Astrocyte (in vitro differentiated cells and primary cell): ENCODE results near the gene SCGB3A1. TPM values are rescaled to one million over a fixed set of nuclear protein-coding genes. Genes with fewer than 3 reads are reported as not detected.

Experiments
- DNase-seq: peaks from one replicate; pipeline ENCODE4 v3.0.0-alpha.2; 2010; ENCODE audit warnings: low read depth
- FAIRE-seq: peaks from 2 replicates; lab custom pipeline; 2011; peaks lifted over from hg19 to GRCh38; lab: Jason Lieb, UNC
- H2AFZ ChIP-seq: 2 replicates; pipeline ENCODE4 v1.6.0; 2012; ENCODE audit warnings: low read depth, low read length, inconsistent platforms
- H3K27ac ChIP-seq: 2 replicates; pipeline ENCODE4 v1.5.1; 2011; ENCODE audit warnings: low read depth, low read length, inconsistent platforms
- H3K27me3 ChIP-seq: 2 replicates; pipeline ENCODE4 v1.6.0; 2011; ENCODE audit warnings: low read length, inconsistent platforms; ENCODE audit not compliant: insufficient read depth
- H3K36me3 ChIP-seq: 2 replicates; pipeline ENCODE4 v1.5.1; 2011; ENCODE audit warnings: low read length, inconsistent platforms; ENCODE audit not compliant: insufficient read depth
- H3K4me1 ChIP-seq: 2 replicates; pipeline ENCODE4 v1.5.1; 2011; ENCODE audit warnings: low read length, inconsistent platforms; ENCODE audit not compliant: insufficient read depth
- H3K4me2 ChIP-seq: 2 replicates; pipeline ENCODE4 v1.6.0; 2012; ENCODE audit warnings: low read length, inconsistent platforms
- H3K4me3 ChIP-seq: 2 replicates; pipeline ENCODE4 v1.5.1; 2011; ENCODE audit warnings: low read depth, mild to moderate bottlenecking, low read length, inconsistent platforms; ENCODE audit not compliant: insufficient read depth
- H3K79me2 ChIP-seq: 2 replicates; pipeline ENCODE4 v1.6.0; 2012; ENCODE audit warnings: mild to moderate bottlenecking, low read length, inconsistent platforms; ENCODE audit not compliant: insufficient read depth
- H3K9ac ChIP-seq: 2 replicates; pipeline ENCODE4 v1.6.0; 2012; ENCODE audit warnings: mild to moderate bottlenecking, low read length, inconsistent platforms
- H3K9me3 ChIP-seq: 2 replicates; pipeline ENCODE4 v1.5.1; 2012; ENCODE audit warnings: low read depth, mild to moderate bottlenecking, low read length, inconsistent platforms; ENCODE audit not compliant: insufficient read depth
- H4K20me1 ChIP-seq: 2 replicates; pipeline ENCODE4 v1.6.0; 2012; ENCODE audit warnings: low read length, inconsistent platforms; ENCODE audit not compliant: insufficient read depth
- H3K27ac Mint-ChIP-seq: one replicate; pipeline ENCODE4 v1.8.0; 2021; ENCODE audit warnings: mild to moderate bottlenecking, mixed read lengths; ENCODE audit not compliant: unreplicated experiment
- H3K27me3 Mint-ChIP-seq: one replicate; pipeline ENCODE4 v1.8.0; 2021; ENCODE audit warnings: low read depth, mixed read lengths; ENCODE audit not compliant: unreplicated experiment
- H3K36me3 Mint-ChIP-seq: one replicate; pipeline ENCODE4 v1.8.0; 2021; ENCODE audit warnings: low read depth, mixed read lengths; ENCODE audit not compliant: unreplicated experiment
- H3K4me1 Mint-ChIP-seq: one replicate; pipeline ENCODE4 v1.8.0; 2021; ENCODE audit warnings: low read depth, mixed read lengths; ENCODE audit not compliant: unreplicated experiment
- H3K4me3 Mint-ChIP-seq: one replicate; pipeline ENCODE4 v1.8.0; 2021; ENCODE audit warnings: mild to moderate bottlenecking, moderate library complexity, mixed read lengths; ENCODE audit not compliant: unreplicated experiment
- H3K9me3 Mint-ChIP-seq: one replicate; pipeline ENCODE4 v1.8.0; 2021; ENCODE audit warnings: mild to moderate bottlenecking, mixed read lengths; ENCODE audit not compliant: unreplicated experiment
- EZH2 ChIP-seq: IDR thresholded peaks from 2 replicates; pipeline ENCODE4 v1.6.1; 2012; ENCODE audit warnings: mild to moderate bottlenecking, low read length, inconsistent platforms; ENCODE audit not compliant: insufficient read depth
- total RNA-seq: library from RNA; stranded (reverse); gene quantifications from 2 replicates; pipeline ENCODE4 v1.2.1, GENCODE V29; 2021
- TF ChIP-seq, protein P1 (sequence below): IDR thresholded peaks from 2 replicates; pipeline ENCODE4 v1.5.1; 2011; ENCODE audit warnings: low read depth, mild to moderate bottlenecking, inconsistent platforms, low read length, moderate library complexity; ENCODE audit not compliant: insufficient read depth

The SCGB3A1 gene
- total RNA-seq, 1 donor from 2014 or later = not detected

DNA sequence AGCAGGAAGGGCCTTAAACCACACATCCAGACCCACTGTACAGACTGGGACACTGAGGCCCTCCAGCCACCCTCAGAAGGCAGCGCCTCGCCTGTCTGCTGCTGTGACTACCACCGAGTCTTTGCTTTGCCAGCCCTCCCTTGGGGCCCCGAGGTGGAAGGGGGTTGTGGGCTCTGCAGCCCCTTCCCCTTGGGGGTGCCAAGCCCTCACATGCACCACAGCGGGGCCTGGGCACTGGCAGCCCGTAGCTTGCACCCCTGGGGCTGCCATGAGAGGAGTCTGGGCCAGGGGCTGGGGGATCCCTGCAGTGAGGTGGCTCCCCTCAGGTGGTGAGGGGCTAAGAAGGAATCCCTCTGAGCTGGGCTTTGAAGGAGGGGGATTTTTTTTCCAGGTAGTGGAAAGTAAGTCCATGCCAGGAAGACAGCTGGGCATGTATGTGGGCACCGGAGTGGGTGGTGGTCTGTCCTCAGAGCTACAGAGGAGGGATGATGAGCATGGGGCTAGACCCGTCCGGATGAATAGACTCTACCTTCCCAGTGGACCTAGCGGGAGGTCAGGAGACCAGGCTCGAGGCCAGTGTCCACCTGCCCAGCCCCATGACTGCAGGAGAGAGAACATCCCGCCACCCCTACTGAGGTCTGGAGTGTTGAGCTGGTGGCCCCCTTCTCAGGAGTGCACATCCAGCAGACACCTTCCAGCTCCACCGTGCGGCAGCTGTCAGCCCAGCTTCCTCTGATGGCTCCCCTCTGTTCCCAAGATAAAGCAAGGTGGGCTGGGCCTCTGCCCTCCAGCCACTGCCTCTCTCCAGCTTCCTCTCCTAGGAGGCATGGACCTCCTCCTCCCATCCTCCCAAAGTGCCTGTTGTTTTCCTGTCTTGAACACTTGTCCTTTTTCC, 42.2 kb upstream of the SCGB3A1 start:
- no peak overlapping the region for H3K4me2 ChIP-seq
- no peaks in the 10 kb centered on the region for H3K36me3 Mint-ChIP-seq
- H3K27me3 Mint-ChIP-seq = peaks cover 4% of the 10 kb centered on the region
- no peak overlapping the region for H3K4me3 Mint-ChIP-seq
- H3K27ac Mint-ChIP-seq = peak overlapping the region; percentile 8
- H3K9ac ChIP-seq = no peak overlapping the region
- TF ChIP-seq, protein P1, sequence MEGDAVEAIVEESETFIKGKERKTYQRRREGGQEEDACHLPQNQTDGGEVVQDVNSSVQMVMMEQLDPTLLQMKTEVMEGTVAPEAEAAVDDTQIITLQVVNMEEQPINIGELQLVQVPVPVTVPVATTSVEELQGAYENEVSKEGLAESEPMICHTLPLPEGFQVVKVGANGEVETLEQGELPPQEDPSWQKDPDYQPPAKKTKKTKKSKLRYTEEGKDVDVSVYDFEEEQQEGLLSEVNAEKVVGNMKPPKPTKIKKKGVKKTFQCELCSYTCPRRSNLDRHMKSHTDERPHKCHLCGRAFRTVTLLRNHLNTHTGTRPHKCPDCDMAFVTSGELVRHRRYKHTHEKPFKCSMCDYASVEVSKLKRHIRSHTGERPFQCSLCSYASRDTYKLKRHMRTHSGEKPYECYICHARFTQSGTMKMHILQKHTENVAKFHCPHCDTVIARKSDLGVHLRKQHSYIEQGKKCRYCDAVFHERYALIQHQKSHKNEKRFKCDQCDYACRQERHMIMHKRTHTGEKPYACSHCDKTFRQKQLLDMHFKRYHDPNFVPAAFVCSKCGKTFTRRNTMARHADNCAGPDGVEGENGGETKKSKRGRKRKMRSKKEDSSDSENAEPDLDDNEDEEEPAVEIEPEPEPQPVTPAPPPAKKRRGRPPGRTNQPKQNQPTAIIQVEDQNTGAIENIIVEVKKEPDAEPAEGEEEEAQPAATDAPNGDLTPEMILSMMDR = no peak
- no peak for TF ChIP-seq EZH2
- FAIRE-seq = no peak
- no peak overlapping the region for H3K4me3 ChIP-seq
- H3K9me3 ChIP-seq = no peaks in the 10 kb centered on the region
- H3K27me3 ChIP-seq = no peaks in the 10 kb centered on the region
- H3K79me2 ChIP-seq = no peaks in the 10 kb centered on the region
- no peaks in the 10 kb centered on the region for H3K36me3 ChIP-seq
- no peak for DNase-seq
- H3K9me3 Mint-ChIP-seq = peaks cover 2% of the 10 kb centered on the region
- H3K4me1 Mint-ChIP-seq = peaks cover 17% of the 10 kb centered on the region
- no peak overlapping the region for H3K27ac ChIP-seq
- H4K20me1 ChIP-seq = no peaks in the 10 kb centered on the region
- peaks cover 4% of the 10 kb centered on the region for H3K4me1 ChIP-seq
- no peak overlapping the region for H2AFZ ChIP-seq

- H3K36me3 ChIP-seq = no peaks in the 10 kb centered on the region
- no peak for FAIRE-seq
Observed at GRCh38 chr5:180632768-180633167, 41.5 kb upstream of the SCGB3A1 start.

More at GRCh38 chr5:180632768-180633167, 41.5 kb upstream of the SCGB3A1 start:
- Histone ChIP-seq H3K79me2 (no peaks in the 10 kb centered on the region), H3K27ac (no peak overlapping the region), H3K27me3 (no peaks in the 10 kb centered on the region), H2AFZ (no peak overlapping the region), H3K9me3 (no peaks in the 10 kb centered on the region), H3K4me2 (no peak overlapping the region), H3K4me3 (no peak overlapping the region), H3K9ac (no peak overlapping the region), H3K4me1 (peaks cover 4% of the 10 kb centered on the region), H4K20me1 (no peaks in the 10 kb centered on the region)
- Mint-ChIP-seq H3K27me3 (peaks cover 4% of the 10 kb centered on the region), H3K27ac (no peak overlapping the region), H3K9me3 (peaks cover 2% of the 10 kb centered on the region), H3K4me1 (peaks cover 15% of the 10 kb centered on the region), H3K4me3 (no peak overlapping the region), H3K36me3 (no peaks in the 10 kb centered on the region)
- TF ChIP-seq, protein P1 = no peak
- no peak for DNase-seq
